Hepatocyte (in vitro differentiated cells): ENCODE measurements around the gene RSKR. TPM values are rescaled to one million over a fixed set of nuclear protein-coding genes. Genes with fewer than 3 reads are reported as not detected.
A peak's percentile ranks its signal among the peaks of the same experiment; 100 is the strongest.
"Not testable (repeated sequence)": the region's sequence is repeated elsewhere in the genome, so short reads cannot be mapped to it uniquely, and the experiment has no call there.

Experiments used
- DNase-seq: peaks from one replicate; pipeline ENCODE4 v3.0.0-alpha.2; 2016; ENCODE audit warnings: low spot score
- H2AFZ ChIP-seq: fragments of 200-600 bp; sonication (generic); 2 replicates; pipeline ENCODE4 v1.6.0; 2016; ENCODE audit warnings: antibody characterized with exemption, mild to moderate bottlenecking
- H3K27ac ChIP-seq: fragments of 200-600 bp; sonication (generic); 2 replicates; pipeline ENCODE4 v1.5.1; 2016; ENCODE audit warnings: mild to moderate bottlenecking
- H3K27me3 ChIP-seq: fragments of 200-600 bp; sonication (generic); 2 replicates; pipeline ENCODE4 v1.6.1; 2016
- H3K36me3 ChIP-seq: fragments of 200-600 bp; sonication (generic); replicated peaks from 2 replicates; pipeline ENCODE4 v1.5.1; 2016; ENCODE audit warnings: low read depth; ENCODE audit not compliant: insufficient read depth
- H3K4me1 ChIP-seq: fragments of 200-600 bp; sonication (generic); 2 replicates; pipeline ENCODE4 v1.5.1; 2016; ENCODE audit warnings: mild to moderate bottlenecking, moderate library complexity; ENCODE audit not compliant: insufficient read depth
- H3K4me2 ChIP-seq: fragments of 200-600 bp; sonication (generic); 2 replicates; pipeline ENCODE4 v1.6.0; 2016
- H3K4me3 ChIP-seq: fragments of 200-600 bp; sonication (generic); 2 replicates; pipeline ENCODE4 v1.5.1; 2016; ENCODE audit warnings: mild to moderate bottlenecking
- H3K79me2 ChIP-seq: fragments of 200-600 bp; sonication (generic); 2 replicates; pipeline ENCODE4 v1.6.0; 2017; ENCODE audit warnings: mild to moderate bottlenecking
- H3K9me2 ChIP-seq: fragments of 200-600 bp; sonication (generic); replicated peaks from 2 replicates; pipeline ENCODE4 v1.6.0; 2017; ENCODE audit warnings: mild to moderate bottlenecking; ENCODE audit not compliant: insufficient read depth
- H3K9me3 ChIP-seq: fragments of 200-600 bp; sonication (generic); 2 replicates; pipeline ENCODE4 v1.5.1; 2016; ENCODE audit warnings: low read depth, mild to moderate bottlenecking
- H4K20me1 ChIP-seq: fragments of 200-600 bp; sonication (generic); 2 replicates; pipeline ENCODE4 v1.6.0; 2016; ENCODE audit warnings: mild to moderate bottlenecking; ENCODE audit not compliant: insufficient read depth, poor library complexity, severe bottlenecking
- EZH2 ChIP-seq: fragments of 200-600 bp; sonication (generic); IDR thresholded peaks from 2 replicates; pipeline ENCODE4 v1.6.1; 2016; ENCODE audit warnings: antibody characterized with exemption, mild to moderate bottlenecking, borderline replicate concordance
- EZH2phosphoT487 ChIP-seq: fragments of 200-600 bp; sonication (generic); IDR thresholded peaks from one replicate; pipeline ENCODE4 v1.6.1; 2018; ENCODE audit warnings: antibody characterized with exemption, mild to moderate bottlenecking, low read depth, moderate library complexity; ENCODE audit not compliant: unreplicated experiment, severe bottlenecking
- WGBS: methylation state at CpG from one replicate; pipeline ENCODE4 v1.1.6; 2016; ENCODE audit warnings: low lambda C conversion rate; ENCODE audit errors: missing lambda C conversion rate; 5-methylcytosine and 5-hydroxymethylcytosine counted together
- polyA plus RNA-seq: library from polyadenylated mRNA; unstranded; fragments of >200 nt; fragmentation: Nextera tagmentation; extraction: Ambion mirVana; gene quantifications from 2 replicates; pipeline ENCODE4 v1.2.1, GENCODE V29; 2016
- total RNA-seq: library from RNA; depleted of rRNA; stranded (reverse); fragments of >200 nt; gene quantifications from 2 replicates; pipeline ENCODE4 v1.2.3, GENCODE V29; 2014
- TF ChIP-seq, protein P1 (sequence below): fragments of 200-600 bp; sonication (generic); IDR thresholded peaks from 2 replicates; pipeline ENCODE4 v1.5.1; 2016; ENCODE audit warnings: antibody characterized with exemption, mild to moderate bottlenecking; ENCODE audit not compliant: poor library complexity

RSKR gene
- total and polyA plus RNA-seq, 2 experiments from 2014 or later, result 2.2 to 5.3 TPM

DNA sequence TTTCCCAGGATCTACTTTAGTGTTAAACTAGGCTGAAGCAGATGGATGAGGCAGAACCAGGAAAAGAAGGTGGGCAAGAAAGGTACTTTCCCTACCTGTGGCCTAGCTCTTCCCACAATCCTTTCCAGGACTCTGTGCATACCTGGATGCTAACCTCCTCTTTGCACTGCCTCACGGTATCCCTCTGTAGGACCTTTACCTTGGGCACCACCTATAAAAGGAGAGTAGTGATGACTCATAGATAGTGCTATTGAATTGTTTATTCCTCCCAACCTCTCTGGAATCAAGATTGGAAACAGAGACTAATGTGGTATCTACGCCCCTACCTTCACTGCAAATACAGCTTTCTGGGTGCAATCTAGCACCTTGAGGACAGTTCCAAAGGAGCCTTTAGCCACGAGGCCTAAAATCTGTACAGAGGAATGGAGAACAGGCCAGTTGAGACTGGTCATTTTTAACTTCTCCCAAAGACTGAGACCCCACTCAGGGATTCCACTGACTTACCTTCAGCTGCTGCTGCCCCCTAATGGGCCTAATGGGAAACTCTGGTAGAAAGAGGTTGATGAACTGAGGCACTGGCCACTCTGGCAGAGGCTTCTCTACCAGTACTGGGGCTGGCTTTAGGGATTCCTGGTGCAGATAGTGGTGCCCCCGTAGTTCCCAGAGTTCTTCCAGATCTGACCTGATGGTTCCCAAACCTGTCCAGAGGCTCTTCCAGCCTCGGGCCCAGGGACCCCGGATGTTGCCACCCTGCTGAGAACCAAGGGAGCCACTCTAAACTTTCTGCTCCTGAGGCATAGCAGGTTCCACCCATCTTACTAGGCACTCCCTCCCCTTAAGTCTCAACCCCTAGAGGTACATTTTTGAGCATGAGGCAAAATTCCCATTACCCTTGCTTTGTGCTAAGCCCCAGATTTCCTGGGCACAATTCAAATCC is 781 bp downstream of the RSKR start:
- Histone ChIP-seq H3K27me3 (no peaks in the 10 kb centered on the region), H3K4me2 (no peak overlapping the region), H3K9me2 (no peaks in the 10 kb centered on the region), H3K79me2 (no peaks in the 10 kb centered on the region), H2AFZ (no peak overlapping the region), H3K9me3 (no peaks in the 10 kb centered on the region), H3K4me1 (no peaks in the 10 kb centered on the region), H3K4me3 (no peak overlapping the region), H4K20me1 (no peaks in the 10 kb centered on the region), H3K36me3 (no peaks in the 10 kb centered on the region), H3K27ac (no peak overlapping the region)
- peak; percentile 65 for DNase-seq
- WGBS, result 77% methylated on average over 6 of the region's 6 CpGs
- TF ChIP-seq EZH2phosphoT487, result no peak
- TF ChIP-seq, protein P1, sequence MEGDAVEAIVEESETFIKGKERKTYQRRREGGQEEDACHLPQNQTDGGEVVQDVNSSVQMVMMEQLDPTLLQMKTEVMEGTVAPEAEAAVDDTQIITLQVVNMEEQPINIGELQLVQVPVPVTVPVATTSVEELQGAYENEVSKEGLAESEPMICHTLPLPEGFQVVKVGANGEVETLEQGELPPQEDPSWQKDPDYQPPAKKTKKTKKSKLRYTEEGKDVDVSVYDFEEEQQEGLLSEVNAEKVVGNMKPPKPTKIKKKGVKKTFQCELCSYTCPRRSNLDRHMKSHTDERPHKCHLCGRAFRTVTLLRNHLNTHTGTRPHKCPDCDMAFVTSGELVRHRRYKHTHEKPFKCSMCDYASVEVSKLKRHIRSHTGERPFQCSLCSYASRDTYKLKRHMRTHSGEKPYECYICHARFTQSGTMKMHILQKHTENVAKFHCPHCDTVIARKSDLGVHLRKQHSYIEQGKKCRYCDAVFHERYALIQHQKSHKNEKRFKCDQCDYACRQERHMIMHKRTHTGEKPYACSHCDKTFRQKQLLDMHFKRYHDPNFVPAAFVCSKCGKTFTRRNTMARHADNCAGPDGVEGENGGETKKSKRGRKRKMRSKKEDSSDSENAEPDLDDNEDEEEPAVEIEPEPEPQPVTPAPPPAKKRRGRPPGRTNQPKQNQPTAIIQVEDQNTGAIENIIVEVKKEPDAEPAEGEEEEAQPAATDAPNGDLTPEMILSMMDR, result peak; percentile 67

DNA sequence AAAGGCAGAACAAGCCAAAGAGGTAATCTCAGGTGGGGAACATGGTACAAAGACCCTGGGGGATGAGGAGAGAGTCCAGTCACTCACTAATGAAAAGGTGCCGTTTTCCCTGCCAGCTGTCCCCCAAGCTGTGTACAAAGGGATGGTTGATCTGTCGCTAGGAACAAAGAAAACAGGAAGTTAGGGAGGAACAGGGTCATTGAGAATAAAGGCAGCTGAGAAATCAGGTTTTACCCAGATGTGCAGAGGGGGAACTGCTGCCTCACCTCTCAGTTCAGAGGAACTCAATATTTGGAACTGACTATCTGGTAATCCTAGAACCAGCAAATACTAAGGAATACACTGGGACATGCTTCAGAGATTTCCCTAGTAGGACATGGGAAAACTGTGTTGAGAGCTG is 1.5 kb downstream of the RSKR start:
- WGBS, result 90% methylated on average over 2 of the region's 2 CpGs
- H3K4me3 ChIP-seq, result no peak overlapping the region
- no peaks in the 10 kb centered on the region for H3K9me3 ChIP-seq
- DNase-seq, result no peak
- no peak overlapping the region for H3K27ac ChIP-seq
- TF ChIP-seq EZH2 (no peak), EZH2phosphoT487 (no peak)
- TF ChIP-seq, protein P1, result no peak
- no peaks in the 10 kb centered on the region for H3K27me3 ChIP-seq
- H3K9me2 ChIP-seq, result no peaks in the 10 kb centered on the region
- no peaks in the 10 kb centered on the region for H3K79me2 ChIP-seq
- no peak overlapping the region for H2AFZ ChIP-seq
- H3K36me3 ChIP-seq, result no peaks in the 10 kb centered on the region
- H3K4me2 ChIP-seq, result no peak overlapping the region
- H3K4me1 ChIP-seq, result no peaks in the 10 kb centered on the region
- no peaks in the 10 kb centered on the region for H4K20me1 ChIP-seq

DNA sequence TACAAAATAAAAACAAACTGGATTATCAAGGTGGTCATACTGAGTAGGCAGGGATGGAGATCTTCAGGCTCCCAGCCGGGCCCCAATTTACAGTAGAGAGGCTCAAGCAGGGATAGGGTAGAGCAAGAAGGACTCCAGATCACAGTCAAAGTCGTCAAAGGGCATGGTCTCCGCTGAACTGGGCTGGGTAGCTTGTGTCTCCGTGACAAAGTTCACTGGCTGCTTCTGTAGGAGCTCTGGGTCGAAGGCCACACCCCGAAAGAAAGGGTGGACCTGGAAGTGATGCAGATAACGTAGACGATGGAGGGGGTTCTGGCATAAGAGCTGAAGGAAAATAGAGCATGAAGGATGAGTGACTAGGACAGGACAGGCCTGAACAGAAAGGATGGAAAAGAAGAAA is 3.6 kb downstream of the RSKR start:
- Histone ChIP-seq H3K27me3 (no peaks in the 10 kb centered on the region), H3K27ac (no peak overlapping the region), H3K9me2 (no peaks in the 10 kb centered on the region), H3K36me3 (no peaks in the 10 kb centered on the region), H3K4me3 (no peak overlapping the region), H2AFZ (no peak overlapping the region), H3K4me2 (no peak overlapping the region), H3K79me2 (no peaks in the 10 kb centered on the region), H3K4me1 (no peaks in the 10 kb centered on the region), H4K20me1 (no peaks in the 10 kb centered on the region), H3K9me3 (no peaks in the 10 kb centered on the region)
- 83% methylated on average over 8 of the region's 8 CpGs for WGBS
- TF ChIP-seq EZH2 (no peak), EZH2phosphoT487 (no peak)
- TF ChIP-seq, protein P1, result no peak
- DNase-seq, result no peak

DNA sequence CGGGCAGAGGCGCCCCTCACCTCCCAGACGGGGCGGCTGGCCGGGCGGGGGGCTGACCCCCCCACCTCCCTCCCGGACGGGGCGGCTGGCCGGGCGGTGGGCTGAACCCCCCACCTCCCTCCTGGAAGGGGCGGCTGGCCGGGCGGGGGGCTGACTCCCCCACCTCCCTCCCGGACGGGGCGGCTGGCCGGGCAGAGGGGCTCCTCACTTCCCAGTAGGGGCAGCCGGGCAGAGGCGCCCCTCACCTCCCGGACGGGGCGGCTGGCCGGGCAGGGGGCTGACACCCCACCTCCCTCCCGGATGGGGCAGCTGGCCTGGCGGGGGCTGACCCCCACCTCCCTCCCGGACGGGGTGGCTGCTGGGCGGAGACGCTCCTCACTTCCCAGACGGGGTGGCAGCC is 10.0 kb downstream of the RSKR start:
- H3K9me2 ChIP-seq, H3K4me2 ChIP-seq, DNase-seq, H3K27ac ChIP-seq, H3K36me3 ChIP-seq, H4K20me1 ChIP-seq, H3K9me3 ChIP-seq, H3K27me3 ChIP-seq, H2AFZ ChIP-seq, H3K4me1 ChIP-seq, H3K4me3 ChIP-seq, H3K79me2 ChIP-seq: not testable (repeated sequence)
- no CpG with 5 or more reads among the region's 31 CpGs for WGBS
